ENCODE results near the gene RNF182. TPM values are rescaled to one million over a fixed set of nuclear protein-coding genes. Genes with fewer than 3 reads are reported as not detected.

RNF182 gene
- total and polyA plus RNA-seq, 9 of the 15 experiments (the other 6 are each of a cell fraction or from before 2014, with no cell fraction given): 12.8 to 22.8 (median 17.5) TPM

GRCh38 chr6:13988908-13989307, 64.2 kb downstream of the RNF182 start (continued):
- TF ChIP-seq ZNF764 (CRISPR knock-in tag; IDR thresholded peaks at IDR 0.05; ENCODE audit: low read depth): no peak

GRCh38 chr6:13989496-13990144, 64.9 kb downstream of the RNF182 start:
- intact Hi-C loops (cut with micrococcal nuclease) (no loop called here), in situ Hi-C loops (cut with MboI) (no loop called here)
- Histone ChIP-seq H3K4me3 (no peak overlapping the region), H3K27ac (ENCODE audit: extremely low read depth, low read depth, low read length) (peak overlapping the region; percentile 55; the same call in 2 of the 3 replicates), H4K20me1 (replicated peaks; ENCODE audit: control insufficient read depth, insufficient read depth, low read length) (no peaks in the 10 kb centered on the region), H3K4me1 (replicated peaks in 1 of 2; ENCODE audit: control insufficient read depth in 2 of 2, insufficient read depth in 2 of 2, low read length in 2 of 2) (peaks cover 33 to 71% of the 10 kb centered on the region in 2 experiments), H3K27me3 (ENCODE audit: control insufficient read depth in 2 of 2, insufficient read depth in 2 of 2, low read length in 2 of 2) (no peaks in the 10 kb centered on the region), H2AFZ (ENCODE audit: low read depth, low read length) (peak overlapping the region; percentile 61), H3K9me1 (ENCODE audit: control insufficient read depth, insufficient read depth, low read length) (no peaks in the 10 kb centered on the region), H3K36me3 (ENCODE audit: control insufficient read depth, insufficient read depth, low read length) (no peaks in the 10 kb centered on the region; the same call in 2 of the 3 replicates), H3K4me2 (ENCODE audit: insufficient read depth, low read length) (peak overlapping the region; percentile 59), H3K9ac (ENCODE audit: insufficient read depth in 1 of 2, low read depth in 2 of 2, low read length in 2 of 2) (peak overlapping the region; percentile 50 to 71; a peak in 3 of 4 replicates), H3K9me3 (replicated peaks; ENCODE audit: control insufficient read depth, insufficient read depth, low read depth, low read length) (no peaks in the 10 kb centered on the region), H3K79me2 (ENCODE audit: control insufficient read depth, insufficient read depth, low read length) (peaks cover 41% of the 10 kb centered on the region)
- POLR2A ChIA-PET: interaction anchor here (0.5 to 4.9 kb wide), 6 partner anchors 9 to 86 kb away, joined by 3 to 30 read pairs (median 4); no protein-coding TSS in a partner anchor
- 6% methylated on average over 7 of the region's 7 CpGs for WGBS (ENCODE audit: insufficient coverage, low coverage, missing lambda C conversion rate)
- FAIRE-seq (no peak), DNase-seq (ENCODE audit: extremely low read depth in 1 of 4, low spot score in 3 of 4) (peak in 2 of 4 experiments; percentile 50 to 56), ATAC-seq (peak; percentile 10)
- no TSS peak for BruUV-seq (replicated peaks)
- CTCF ChIA-PET (ENCODE audit: low intra/inter-chr PET ratio): no interaction called here
- TF ChIP-seq PREB (CRISPR knock-in tag; IDR thresholded peaks at IDR 0.05) (no peak), DPF2 (IDR thresholded peaks at IDR 0.05) (peak; percentile 86), SMARCC2 (IDR thresholded peaks at IDR 0.05; ENCODE audit: low read depth) (peak; percentile 78; the same call in 1 of the 2 replicates), ZFP1 (CRISPR knock-in tag; IDR thresholded peaks at IDR 0.05) (no peak), TAL1 (IDR thresholded peaks at IDR 0.05) (0 out of 2 replicates have a peak, but pooled peaks have one; percentile 22), MTA2 (IDR thresholded peaks at IDR 0.05; ENCODE audit: low read depth) (0 out of 2 replicates have a peak, but pooled peaks have one; percentile 24), KAT7 (CRISPR knock-in tag; IDR thresholded peaks at IDR 0.05; ENCODE audit: borderline replicate concordance) (0 out of 2 replicates have a peak, but pooled peaks have one; percentile 38), BDP1 (IDR thresholded peaks at IDR 0.05; ENCODE audit: insufficient read depth, insufficient read length) (no peak), CXXC5 (CRISPR knock-in tag; IDR thresholded peaks at IDR 0.05) (0 out of 2 replicates have a peak, but pooled peaks have one; percentile 20), MEIS2 (IDR thresholded peaks at IDR 0.05; ENCODE audit: partially characterized antibody) (peak; percentile 70), MEF2A (IDR thresholded peaks at IDR 0.05; ENCODE audit: control insufficient read depth, low read depth, low read length) (0 out of 2 replicates have a peak, but pooled peaks have one; percentile 41), JUND (IDR thresholded peaks at IDR 0.05; ENCODE audit: borderline replicate concordance, low read depth, low read length) (peak; percentile 80), JUND (tag; IDR thresholded peaks at IDR 0.05; ENCODE audit: borderline replicate concordance, low read depth, low read length) (peak; percentile 69; the same call in 1 of the 3 replicates), NFE2 (IDR thresholded peaks at IDR 0.05; ENCODE audit: low read depth) (peak; percentile 13; the same call in 1 of the 2 replicates), SMARCA4 (IDR thresholded peaks at IDR 0.05) (peak; percentile 83), KDM5B (IDR thresholded peaks at IDR 0.05; ENCODE audit: insufficient replicate concordance, low read depth, low read length) (no peak)
- TF ChIP-seq, protein P1, sequence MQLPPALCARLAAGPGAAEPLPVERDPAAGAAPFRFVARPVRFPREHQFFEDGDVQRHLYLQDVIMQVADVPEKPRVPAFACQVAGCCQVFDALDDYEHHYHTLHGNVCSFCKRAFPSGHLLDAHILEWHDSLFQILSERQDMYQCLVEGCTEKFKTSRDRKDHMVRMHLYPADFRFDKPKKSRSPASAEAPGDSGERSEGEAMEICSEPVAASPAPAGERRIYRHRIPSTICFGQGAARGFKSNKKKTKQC (CRISPR knock-in tag; IDR thresholded peaks at IDR 0.05): no peak
- TF ChIP-seq, protein P2, sequence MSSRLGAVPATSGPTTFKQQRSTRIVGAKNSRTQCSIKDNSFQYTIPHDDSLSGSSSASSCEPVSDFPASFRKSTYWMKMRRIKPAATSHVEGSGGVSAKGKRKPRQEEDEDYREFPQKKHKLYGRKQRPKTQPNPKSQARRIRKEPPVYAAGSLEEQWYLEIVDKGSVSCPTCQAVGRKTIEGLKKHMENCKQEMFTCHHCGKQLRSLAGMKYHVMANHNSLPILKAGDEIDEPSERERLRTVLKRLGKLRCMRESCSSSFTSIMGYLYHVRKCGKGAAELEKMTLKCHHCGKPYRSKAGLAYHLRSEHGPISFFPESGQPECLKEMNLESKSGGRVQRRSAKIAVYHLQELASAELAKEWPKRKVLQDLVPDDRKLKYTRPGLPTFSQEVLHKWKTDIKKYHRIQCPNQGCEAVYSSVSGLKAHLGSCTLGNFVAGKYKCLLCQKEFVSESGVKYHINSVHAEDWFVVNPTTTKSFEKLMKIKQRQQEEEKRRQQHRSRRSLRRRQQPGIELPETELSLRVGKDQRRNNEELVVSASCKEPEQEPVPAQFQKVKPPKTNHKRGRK (tag; IDR thresholded peaks at IDR 0.05): no peak
